IMR-90 (cell line): ENCODE measurements around the gene PHKB. TPM values are rescaled to one million over a fixed set of nuclear protein-coding genes. Genes with fewer than 3 reads are reported as not detected.

Experiments
- ATAC-seq: fragments of 200-7000 bp; cut with Tn5 transposase; 2 replicates; pipeline ENCODE4 v1.9.1; 2020; ENCODE audit warnings: low read depth, mild to moderate bottlenecking, moderate library complexity
- BruUV-seq: library from RNA; stranded (reverse); fragments of 400-500 nt; replicated peaks from 2 replicates; lab custom pipeline; 2021; lab: Mats Ljungman, UMichigan
- CTCF ChIA-PET: fragments of 300-600 bp; formaldehyde crosslinking; extraction: SDS; loops from one replicate; lab custom pipeline; 2021; ENCODE audit warnings: antibody characterized with exemption; lab: Yijun Ruan, JAX
- POLR2A ChIA-PET: fragments of 300-600 bp; sonication (Branson Sonifier 250); formaldehyde crosslinking; loops from one replicate; lab custom pipeline; 2022; ENCODE audit warnings: antibody characterized with exemption; ENCODE audit not compliant: unreplicated experiment; lab: Charles Lee
- DNase-seq: peaks from one replicate; pipeline ENCODE4 v3.0.0; 2013
- H2AFZ ChIP-seq: replicated peaks from 2 replicates; pipeline ENCODE3; 2013; ENCODE audit warnings: low read length, mild to moderate bottlenecking; ENCODE audit not compliant: poor library complexity
- H2AK5ac ChIP-seq: 2 replicates; pipeline ENCODE4 v1.6.1; 2013; ENCODE audit warnings: low read depth, low read length, inconsistent platforms
- H2AK9ac ChIP-seq: replicated peaks from 2 replicates; pipeline ENCODE3; 2013; ENCODE audit warnings: mild to moderate bottlenecking, low read depth, low read length, moderate library complexity; ENCODE audit not compliant: poor library complexity
- H2BK120ac ChIP-seq: 2 replicates; pipeline ENCODE4 v1.6.1; 2013; ENCODE audit warnings: low read depth, low read length, inconsistent platforms
- H2BK15ac ChIP-seq: 3 replicates; pipeline ENCODE4 v1.6.1; 2013; ENCODE audit warnings: low read depth, low read length, inconsistent platforms
- H2BK20ac ChIP-seq: 2 replicates; pipeline ENCODE4 v1.6.1; 2013; ENCODE audit warnings: low read depth, mild to moderate bottlenecking, inconsistent platforms, low read length, moderate library complexity
- H2BK5ac ChIP-seq: 2 replicates; pipeline ENCODE4 v1.6.1; 2013; ENCODE audit warnings: mild to moderate bottlenecking, low read depth, low read length, inconsistent platforms; ENCODE audit not compliant: poor library complexity, severe bottlenecking
- H3K14ac ChIP-seq: replicated peaks from 2 replicates; pipeline ENCODE4 v1.6.1; 2013; ENCODE audit warnings: low read depth, low read length, inconsistent platforms
- H3K18ac ChIP-seq: 2 replicates; pipeline ENCODE4 v1.6.1; 2013; ENCODE audit warnings: low read depth, low read length, control low read depth
- H3K23ac ChIP-seq: 2 replicates; pipeline ENCODE4 v1.6.1; 2013; ENCODE audit warnings: low read depth, low read length, inconsistent platforms
- H3K27ac ChIP-seq: 2 replicates; pipeline ENCODE4 v1.5.1; 2013; ENCODE audit warnings: mild to moderate bottlenecking, control low read depth, low read length; ENCODE audit not compliant: insufficient read depth
- H3K27me3 ChIP-seq: 2 replicates; pipeline ENCODE4 v1.6.1; 2013; ENCODE audit warnings: low read length; ENCODE audit not compliant: control insufficient read depth, insufficient read depth
- H3K36me3 ChIP-seq: 2 replicates; pipeline ENCODE4 v1.6.1; 2013; ENCODE audit warnings: low read length, mixed read lengths; ENCODE audit not compliant: control insufficient read depth, insufficient read depth
- H3K4ac ChIP-seq: 2 replicates; pipeline ENCODE4 v1.6.1; 2013; ENCODE audit warnings: low read depth, low read length, inconsistent platforms
- H3K4me1 ChIP-seq: 2 replicates; pipeline ENCODE4 v1.6.1; 2013; ENCODE audit warnings: low read length, mixed read lengths; ENCODE audit not compliant: control insufficient read depth, insufficient read depth
- H3K4me2 ChIP-seq: 2 replicates; pipeline ENCODE4 v1.6.1; 2013; ENCODE audit warnings: low read depth, mild to moderate bottlenecking, control low read depth, low read length, moderate library complexity
- H3K4me3 ChIP-seq: 2 replicates; pipeline ENCODE4 v1.5.1; 2013; ENCODE audit warnings: low read depth, mild to moderate bottlenecking, control low read depth, low read length, moderate library complexity; ENCODE audit not compliant: insufficient read depth
- H3K56ac ChIP-seq: 2 replicates; pipeline ENCODE4 v1.6.1; 2013; ENCODE audit warnings: low read length, inconsistent platforms; ENCODE audit not compliant: insufficient read depth; ENCODE audit errors: extremely low read depth
- H3K79me1 ChIP-seq, 2 experiments: 2 replicates each; pipeline ENCODE4 v1.6.1; 2013; ENCODE audit warnings: low read length in 2 of 2, inconsistent platforms in 1 of 2, low read depth in 1 of 2
- H3K9ac ChIP-seq: 2 replicates; pipeline ENCODE4 v1.6.1; 2013; ENCODE audit warnings: low read depth, low read length, control low read depth
- H3K9me1 ChIP-seq: 2 replicates; pipeline ENCODE4 v1.6.1; 2013; ENCODE audit warnings: low read length, inconsistent platforms; ENCODE audit not compliant: insufficient read depth
- H3K9me3 ChIP-seq: 2 replicates; pipeline ENCODE4 v1.6.1; 2013; ENCODE audit warnings: low read length; ENCODE audit not compliant: control insufficient read depth, insufficient read depth
- H4K20me1 ChIP-seq: 2 replicates; pipeline ENCODE4 v1.6.1; 2013; ENCODE audit warnings: low read length, inconsistent platforms; ENCODE audit not compliant: insufficient read depth
- H4K5ac ChIP-seq: 2 replicates; pipeline ENCODE4 v1.6.1; 2013; ENCODE audit warnings: mild to moderate bottlenecking, low read depth, low read length, control low read depth
- H4K8ac ChIP-seq, 2 experiments: 2 replicates each; pipeline ENCODE4 v1.6.1; 2013; ENCODE audit warnings: low read depth in 2 of 2, low read length in 2 of 2, control low read depth in 1 of 2, inconsistent platforms in 1 of 2
- H4K91ac ChIP-seq: 2 replicates; pipeline ENCODE4 v1.6.1; 2013; ENCODE audit warnings: low read depth, low read length, inconsistent platforms; ENCODE audit not compliant: insufficient read depth
- BHLHE40 ChIP-seq: fragments of 150-350 bp; IDR thresholded peaks from 2 replicates; pipeline ENCODE4 v1.6.1; 2016; ENCODE audit warnings: mild to moderate bottlenecking, low read depth, low read length
- CEBPB ChIP-seq: IDR thresholded peaks from 2 replicates; pipeline ENCODE4 v1.6.1; 2012; ENCODE audit warnings: low read depth, low read length, improper control_type of control experiment
- CHD1 ChIP-seq: IDR thresholded peaks from 2 replicates; pipeline ENCODE4 v1.6.1; 2012; ENCODE audit warnings: low read depth, low read length, improper control_type of control experiment
- CTCF ChIP-seq: conservative IDR thresholded peaks from 2 replicates; pipeline ENCODE4 v1.5.1; 2012; ENCODE audit warnings: mild to moderate bottlenecking, low read depth, low read length, improper control_type of control experiment
- ELK1 ChIP-seq: fragments of 150-350 bp; IDR thresholded peaks from 2 replicates; pipeline ENCODE4 v1.6.1; 2016; ENCODE audit warnings: low read depth, mild to moderate bottlenecking, low read length, moderate library complexity, borderline replicate concordance
- FOS ChIP-seq: fragments of 150-350 bp; IDR thresholded peaks from 2 replicates; pipeline ENCODE4 v1.6.1; 2016; ENCODE audit warnings: low read depth, low read length
- MAFK ChIP-seq: IDR thresholded peaks from 2 replicates; pipeline ENCODE4 v1.6.1; 2012; ENCODE audit warnings: low read depth, low read length, improper control_type of control experiment
- MAZ ChIP-seq: IDR thresholded peaks from 2 replicates; pipeline ENCODE4 v1.6.1; 2012; ENCODE audit warnings: low read depth, mild to moderate bottlenecking, low read length, improper control_type of control experiment, moderate library complexity, borderline replicate concordance
- MXI1 ChIP-seq: IDR thresholded peaks from 2 replicates; pipeline ENCODE4 v1.6.1; 2012; ENCODE audit warnings: low read depth, mild to moderate bottlenecking, low read length, moderate library complexity, borderline replicate concordance
- NFE2L2 ChIP-seq: fragments of 150-350 bp; IDR thresholded peaks from 2 replicates; pipeline ENCODE4 v1.6.1; 2016; ENCODE audit warnings: low read depth, mild to moderate bottlenecking, low read length
- POLR2A ChIP-seq: IDR thresholded peaks from 2 replicates; pipeline ENCODE4 v1.6.1; 2012; ENCODE audit warnings: mild to moderate bottlenecking, low read depth, low read length
- RAD21 ChIP-seq: IDR thresholded peaks from 2 replicates; pipeline ENCODE4 v1.6.1; 2012; ENCODE audit warnings: low read length, improper control_type of control experiment
- RCOR1 ChIP-seq: IDR thresholded peaks from 2 replicates; pipeline ENCODE4 v1.6.1; 2012; ENCODE audit warnings: mild to moderate bottlenecking, low read length, improper control_type of control experiment; ENCODE audit not compliant: insufficient replicate concordance
- RFX5 ChIP-seq: IDR thresholded peaks from 2 replicates; pipeline ENCODE4 v1.8.0; 2012; ENCODE audit warnings: low read depth, mild to moderate bottlenecking, low read length, moderate library complexity
- SMC3 ChIP-seq: fragments of 150-350 bp; IDR thresholded peaks from 2 replicates; pipeline ENCODE4 v1.6.1; 2016; ENCODE audit warnings: low read depth, mild to moderate bottlenecking, antibody characterized with exemption, low read length, moderate library complexity
- USF2 ChIP-seq: fragments of 150-350 bp; IDR thresholded peaks from 2 replicates; pipeline ENCODE4 v1.6.1; 2017; ENCODE audit warnings: mild to moderate bottlenecking, antibody characterized with exemption, low read length, low read depth
- WGBS, 2 experiments: methylation state at CpG; one replicate each; pipeline versions ENCODE4 v1.1.5 to v1.1.7; 2013; ENCODE audit warnings: missing lambda C conversion rate in 2 of 2; ENCODE audit not compliant: insufficient read length in 1 of 2; ENCODE audit errors: extremely low coverage in 2 of 2; 5-methylcytosine and 5-hydroxymethylcytosine counted together
- dilution Hi-C: fragments of 300-500 bp; cut with HindIII; formaldehyde crosslinking; loops from one replicate; pipeline ENCODE4 v1.14.3; 2018; ENCODE audit warnings: low sequenced_read_pairs; ENCODE audit not compliant: unreplicated experiment
- in situ Hi-C: fragments of 300-500 bp; cut with MboI; formaldehyde crosslinking; loops from 3 replicates; pipeline ENCODE4 v1.14.3; 2019; ENCODE audit warnings: low sequenced_read_pairs, inconsistent platforms, mixed read lengths
- intact Hi-C: fragments of 100-400 bp; cut with micrococcal nuclease; formaldehyde crosslinking; loops from 2 replicates; pipeline ENCODE4 v1.10.0; 2022
- polyA plus RNA-seq, 3 experiments: library from polyadenylated mRNA; depleted of rRNA; stranded (reverse); fragments of >200 nt; gene quantifications; 2 replicates each; pipeline ENCODE4 v1.2.3, GENCODE V29; 2012; ENCODE audit warnings: low replicate concordance in 1 of 3
- total RNA-seq: library from RNA; depleted of rRNA; stranded (reverse); fragments of >200 nt; gene quantifications from 2 replicates; pipeline ENCODE4 v1.2.3, GENCODE V29; 2012

The PHKB gene
- total and polyA plus RNA-seq, 2 of the 4 experiments (the other 2 are of a cell fraction) = 24.2 to 58.6 TPM

- Histone ChIP-seq H3K18ac (no peak overlapping the region), H3K79me1 (no peaks in the 10 kb centered on the region), H4K91ac (no peak overlapping the region), H4K8ac (no peak overlapping the region), H3K23ac (no peak overlapping the region), H3K9ac (no peak overlapping the region), H2BK120ac (no peak overlapping the region), H2AFZ (no peak overlapping the region), H3K27me3 (no peaks in the 10 kb centered on the region), H3K9me1 (no peaks in the 10 kb centered on the region), H2AK9ac (no peak overlapping the region), H2BK15ac (no peak overlapping the region), H2BK20ac (no peak overlapping the region), H2AK5ac (no peak overlapping the region), H3K9me3 (peaks cover 4% of the 10 kb centered on the region), H3K36me3 (peaks cover 4% of the 10 kb centered on the region), H3K4ac (no peak overlapping the region), H3K56ac (no peak overlapping the region), H3K4me3 (no peak overlapping the region), H4K20me1 (no peaks in the 10 kb centered on the region), H4K5ac (no peak overlapping the region), H3K27ac (no peak overlapping the region), H3K14ac (no peak overlapping the region), H3K4me1 (no peaks in the 10 kb centered on the region), H3K4me2 (no peak overlapping the region), H2BK5ac (no peak overlapping the region)
- in situ Hi-C loops (no loop called here), intact Hi-C loops (no loop called here), dilution Hi-C loops (no loop called here)
- 100% methylated on average over 3 of the region's 11 CpGs; no CpG with 5 or more reads in 1 of the 2 experiments for WGBS, 2 experiments
- BruUV-seq = no TSS peak
- ChIA-PET CTCF (no interaction called here), POLR2A (no interaction called here)
- TF ChIP-seq ELK1 = no peak
- TF ChIP-seq SMC3 = no peak
- no peak for TF ChIP-seq RCOR1
- no peak for TF ChIP-seq FOS
- TF ChIP-seq NFE2L2 = no peak
- TF ChIP-seq CHD1 = no peak
- no peak for TF ChIP-seq CTCF
- TF ChIP-seq MAFK = no peak
- TF ChIP-seq MAZ = no peak
- no peak for TF ChIP-seq MXI1
- no peak for TF ChIP-seq BHLHE40
- no peak for TF ChIP-seq RFX5
- TF ChIP-seq RAD21 = no peak
- no peak for TF ChIP-seq USF2
- TF ChIP-seq CEBPB = no peak
- no peak for TF ChIP-seq POLR2A
- no peak for ATAC-seq
- DNase-seq = no peak
Measured at GRCh38 chr16:47553853-47554564, 92.9 kb downstream of the PHKB start.
